ENCODE data around the gene SRGAP1.

Gene SRGAP1

GRCh38 chr12:63941166-63941800 is 96.8 kb downstream of the SRGAP1 start:
- DNase-seq = no peak

GRCh38 chr12:63941879-63942278 is 97.4 kb downstream of the SRGAP1 start:
- DNase-seq = no peak

GRCh38 chr12:63942464-63943241 is 98.2 kb downstream of the SRGAP1 start:
- DNase-seq = no peak

GRCh38 chr12:63944034-63944579 is 99.6 kb downstream of the SRGAP1 start:
- DNase-seq = no peak

- no peak for DNase-seq
These were observed 100.2 kb downstream of the SRGAP1 start for GRCh38 chr12:63944586-63945228.

- DNase-seq = no peak
These were observed 101.3 kb downstream of the SRGAP1 start for GRCh38 chr12:63945777-63946176.

- DNase-seq = no peak
These were observed 103.7 kb downstream of the SRGAP1 start for GRCh38 chr12:63948211-63948610.

- DNase-seq = no peak
These were observed 105.4 kb downstream of the SRGAP1 start for GRCh38 chr12:63949902-63950301.

GRCh38 chr12:63952995-63953394 is 108.5 kb downstream of the SRGAP1 start:
- DNase-seq = no peak

- peak; percentile 76 for DNase-seq
These were observed 111.5 kb downstream of the SRGAP1 start for GRCh38 chr12:63955831-63956666.

- DNase-seq = no peak
These were observed 113.0 kb downstream of the SRGAP1 start for GRCh38 chr12:63957496-63957895.

- no peak for DNase-seq
These were observed 114.5 kb downstream of the SRGAP1 start for GRCh38 chr12:63958876-63959580.

- DNase-seq = no peak
These were observed 116.5 kb downstream of the SRGAP1 start for GRCh38 chr12:63961048-63961447.

GRCh38 chr12:63961543-63961942 is 117.0 kb downstream of the SRGAP1 start:
- no peak for DNase-seq

- DNase-seq = no peak
These were observed 119.4 kb downstream of the SRGAP1 start for GRCh38 chr12:63963868-63964267.

GRCh38 chr12:63964301-63964700 is 119.8 kb downstream of the SRGAP1 start:
- no peak for DNase-seq

GRCh38 chr12:63965936-63966605 is 121.6 kb downstream of the SRGAP1 start:
- no peak for DNase-seq

GRCh38 chr12:63966606-63966975 is 122.1 kb downstream of the SRGAP1 start:
- DNase-seq = no peak

- no peak for DNase-seq
These were observed 123.1 kb downstream of the SRGAP1 start for GRCh38 chr12:63967358-63968145.

GRCh38 chr12:63968673-63969072 is 124.2 kb downstream of the SRGAP1 start:
- no peak for DNase-seq

- no peak for DNase-seq
These were observed 132.4 kb downstream of the SRGAP1 start for GRCh38 chr12:63976902-63977395.

Data from OCI-M1 (cell line).